Coronary artery (tissue), 2 donors: Measurements from ENCODE around the gene GABRG3.

ENCODE experiments used
- DNase-seq: peaks from one replicate; pipeline ENCODE4 v3.0.0-alpha.2; 2017; ENCODE audit warnings: low spot score
- H3K27ac ChIP-seq, 2 donors: fragments of 200-600 bp; sonication (generic); one replicate each; pipeline ENCODE4 v1.5.1; 2016 to 2019
- H3K4me3 ChIP-seq: fragments of 200-600 bp; sonication (generic); 2 replicates; pipeline ENCODE4 v1.5.1; 2016; ENCODE audit warnings: mild to moderate bottlenecking, moderate library complexity
- TF ChIP-seq, protein P1 (sequence below): fragments of 200-600 bp; sonication (generic); IDR thresholded peaks from one replicate; pipeline ENCODE4 v1.5.1; 2019; ENCODE audit warnings: antibody characterized with exemption

The GABRG3 gene

DNA sequence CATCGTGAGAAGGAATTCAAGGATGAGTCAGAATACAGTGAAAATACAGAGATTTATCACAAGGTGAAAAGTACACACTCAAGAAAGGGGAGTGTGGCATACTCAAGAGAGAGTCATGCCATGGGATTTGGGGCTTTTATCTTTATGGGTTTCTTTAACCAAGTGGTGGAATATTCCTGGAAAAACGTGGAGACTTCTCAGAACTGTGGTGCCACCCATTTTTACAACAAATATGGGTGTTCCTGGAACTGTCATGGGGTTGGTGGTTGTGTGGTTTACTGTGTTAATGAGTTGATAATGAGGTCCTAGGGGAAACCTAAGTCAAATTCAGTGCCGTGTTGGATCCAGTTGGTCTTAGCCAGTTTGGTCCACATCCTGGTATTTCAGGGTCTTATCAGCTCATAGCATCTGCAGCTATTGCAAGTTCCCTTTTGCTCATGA lies 497.2 kb downstream of the GABRG3 start:
- no peak overlapping the region for H3K27ac ChIP-seq
- TF ChIP-seq, protein P1, sequence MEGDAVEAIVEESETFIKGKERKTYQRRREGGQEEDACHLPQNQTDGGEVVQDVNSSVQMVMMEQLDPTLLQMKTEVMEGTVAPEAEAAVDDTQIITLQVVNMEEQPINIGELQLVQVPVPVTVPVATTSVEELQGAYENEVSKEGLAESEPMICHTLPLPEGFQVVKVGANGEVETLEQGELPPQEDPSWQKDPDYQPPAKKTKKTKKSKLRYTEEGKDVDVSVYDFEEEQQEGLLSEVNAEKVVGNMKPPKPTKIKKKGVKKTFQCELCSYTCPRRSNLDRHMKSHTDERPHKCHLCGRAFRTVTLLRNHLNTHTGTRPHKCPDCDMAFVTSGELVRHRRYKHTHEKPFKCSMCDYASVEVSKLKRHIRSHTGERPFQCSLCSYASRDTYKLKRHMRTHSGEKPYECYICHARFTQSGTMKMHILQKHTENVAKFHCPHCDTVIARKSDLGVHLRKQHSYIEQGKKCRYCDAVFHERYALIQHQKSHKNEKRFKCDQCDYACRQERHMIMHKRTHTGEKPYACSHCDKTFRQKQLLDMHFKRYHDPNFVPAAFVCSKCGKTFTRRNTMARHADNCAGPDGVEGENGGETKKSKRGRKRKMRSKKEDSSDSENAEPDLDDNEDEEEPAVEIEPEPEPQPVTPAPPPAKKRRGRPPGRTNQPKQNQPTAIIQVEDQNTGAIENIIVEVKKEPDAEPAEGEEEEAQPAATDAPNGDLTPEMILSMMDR = no peak
- H3K4me3 ChIP-seq = no peak overlapping the region
- DNase-seq = no peak

DNA sequence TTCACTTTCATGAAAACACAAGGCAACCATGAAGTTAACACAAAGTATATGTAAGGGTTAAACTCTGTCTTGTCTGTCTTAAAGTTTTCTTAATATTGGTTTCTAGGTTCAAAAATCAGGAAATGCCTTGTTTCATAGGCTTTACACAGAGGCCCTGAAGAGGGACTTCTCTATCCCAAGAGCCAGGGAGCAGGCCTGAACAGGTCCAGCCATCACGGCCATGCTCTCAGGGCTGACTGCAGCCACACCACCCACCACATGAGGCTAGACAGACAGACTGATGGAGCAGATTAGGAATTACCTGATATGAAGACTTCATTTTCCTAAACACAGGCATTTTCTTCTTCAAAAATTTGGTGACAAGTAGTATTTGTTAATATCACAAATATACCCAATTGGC lies 502.9 kb downstream of the GABRG3 start:
- TF ChIP-seq, protein P1 = no peak
- H3K4me3 ChIP-seq = no peak overlapping the region
- no peak overlapping the region for H3K27ac ChIP-seq
- no peak for DNase-seq

DNA sequence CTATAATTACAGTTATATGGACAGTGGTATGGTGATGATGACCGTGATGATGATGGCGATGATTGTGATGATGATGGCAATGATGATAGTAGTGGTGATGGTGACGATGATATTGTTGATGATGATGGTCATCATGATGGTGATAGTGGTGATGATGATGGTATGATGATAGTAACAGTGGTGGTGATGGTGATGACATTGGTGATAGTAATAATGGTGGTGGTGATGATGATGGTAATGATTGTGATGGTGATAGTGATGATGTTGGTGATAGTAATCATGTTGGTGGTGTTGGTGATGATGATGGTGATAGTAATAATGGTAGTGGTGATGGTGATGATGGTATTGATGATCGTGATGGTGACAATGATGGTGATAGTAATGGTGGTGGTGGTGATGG lies 504.4 kb downstream of the GABRG3 start:
- TF ChIP-seq, protein P1 = no peak
- H3K4me3 ChIP-seq = no peak overlapping the region
- DNase-seq = no peak
- H3K27ac ChIP-seq = no peak overlapping the region

DNA sequence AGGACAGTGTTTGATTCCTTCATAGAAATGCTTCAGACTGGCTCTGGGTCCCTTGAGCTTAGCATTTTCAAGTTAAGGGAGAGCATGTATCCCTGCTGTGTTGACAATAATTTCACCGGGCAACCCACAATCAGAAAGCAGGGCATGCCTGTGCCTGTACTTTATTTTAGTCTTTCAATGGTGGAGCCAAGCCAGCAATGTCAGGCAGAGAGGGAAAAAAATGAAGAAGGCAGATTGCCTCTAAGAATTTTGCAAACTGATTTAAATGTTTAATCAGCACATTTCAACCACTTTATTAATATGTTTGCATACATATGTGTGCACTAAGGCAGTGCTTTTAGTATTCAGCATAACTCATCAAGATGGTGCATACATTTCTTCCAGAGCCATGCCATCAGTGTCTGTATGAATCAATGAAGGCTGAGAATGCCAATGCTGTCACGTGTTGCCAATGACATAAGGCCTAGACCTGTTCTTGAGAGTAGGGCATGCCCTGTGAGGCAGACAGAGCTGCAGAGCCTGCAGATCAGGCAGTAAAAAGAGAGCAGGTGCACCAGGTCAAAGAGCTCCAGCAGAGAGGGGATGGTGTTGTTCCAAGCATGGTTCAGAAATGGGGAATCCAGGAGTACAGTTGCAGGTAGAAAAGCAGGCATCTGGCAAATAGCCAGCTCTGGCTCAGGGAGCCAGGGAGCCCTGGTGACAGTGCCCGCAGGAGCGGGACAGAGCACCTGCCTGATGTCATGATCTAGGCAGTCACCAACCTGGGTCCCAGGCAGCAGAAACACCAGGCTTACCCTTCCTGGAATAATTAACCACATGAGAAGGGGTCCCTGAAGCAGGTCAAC lies 508.5 kb downstream of the GABRG3 start:
- Histone ChIP-seq H3K4me3 (no peak overlapping the region), H3K27ac (no peak overlapping the region)
- TF ChIP-seq, protein P1 = no peak
- DNase-seq = no peak

DNA sequence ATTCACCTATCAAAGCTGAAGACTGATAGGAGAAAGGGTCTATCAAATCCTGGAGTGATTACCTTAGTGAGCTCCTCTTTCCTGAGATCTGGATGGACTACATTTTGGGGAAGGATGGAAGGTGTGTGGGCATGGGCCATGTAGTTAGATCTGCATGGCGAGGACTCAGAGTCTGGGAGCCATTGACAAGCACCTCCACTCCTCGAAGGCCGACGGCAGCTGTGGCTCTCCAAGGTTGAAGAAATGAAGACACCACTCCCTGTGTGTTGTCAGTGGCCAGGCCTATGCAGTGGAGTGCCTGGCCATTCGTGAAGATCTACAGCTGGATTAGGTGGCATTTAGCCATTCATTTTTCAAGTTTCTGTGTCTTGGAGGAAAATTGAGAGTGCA lies 509.2 kb downstream of the GABRG3 start:
- no peak overlapping the region for H3K4me3 ChIP-seq
- H3K27ac ChIP-seq = no peak overlapping the region
- TF ChIP-seq, protein P1 = no peak
- DNase-seq = no peak

DNA sequence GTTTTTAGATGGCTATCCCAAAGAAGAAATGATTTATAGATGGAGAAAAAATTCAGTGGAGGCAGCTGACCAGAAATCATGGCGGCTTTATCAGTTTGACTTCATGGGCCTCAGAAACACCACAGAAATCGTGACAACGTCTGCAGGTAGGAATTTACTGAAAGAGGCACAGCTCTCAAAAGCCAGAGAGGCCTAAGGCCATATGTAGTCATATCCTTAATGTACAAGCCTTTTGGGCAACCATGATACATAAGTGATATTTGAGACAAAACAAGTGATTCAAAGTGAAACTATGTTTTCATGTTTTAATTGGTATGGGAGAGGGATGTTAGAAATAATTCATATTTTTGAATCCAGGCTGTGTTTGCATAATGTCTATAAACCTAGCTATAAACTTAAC lies 509.7 kb downstream of the GABRG3 start:
- TF ChIP-seq, protein P1 = no peak

DNA sequence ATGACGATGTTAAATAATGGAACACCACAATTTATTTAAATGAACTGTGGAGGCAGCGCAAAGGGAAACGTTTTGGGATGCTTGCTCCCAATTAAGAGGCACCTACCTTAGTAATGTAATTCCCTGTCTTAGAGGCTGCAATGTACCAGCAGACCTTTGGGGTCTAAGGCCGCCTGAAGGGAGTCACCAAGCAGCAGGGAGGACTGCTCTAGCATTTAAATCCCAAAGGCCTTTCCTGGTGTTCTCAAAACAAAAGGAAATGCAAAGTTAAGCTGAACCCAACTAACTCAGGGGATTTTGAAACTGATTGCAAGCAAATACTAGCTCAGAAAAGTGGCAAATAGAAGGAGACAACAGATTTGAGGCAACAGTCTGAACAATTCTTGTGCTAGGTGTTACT lies 510.8 kb downstream of the GABRG3 start:
- Histone ChIP-seq H3K4me3 (no peak overlapping the region), H3K27ac (no peak overlapping the region)
- TF ChIP-seq, protein P1 = no peak
- DNase-seq = no peak

More for the DNA sequence above, 509.7 kb downstream of the GABRG3 start:
- Histone ChIP-seq H3K27ac (no peak overlapping the region), H3K4me3 (no peak overlapping the region)
- DNase-seq = no peak
